Hippocampal formation (tissue), 2 donors: ENCODE data around the gene CACNA1A.
A peak's percentile ranks its signal among the peaks of the same experiment; 100 is the strongest.
"Not testable (repeated sequence)": the region's sequence is repeated elsewhere in the genome, so short reads cannot be mapped to it uniquely, and the experiment has no call there.

Experiments used
- DNase-seq, 2 donors: peaks; one replicate each; lab custom pipeline; 2025; lab: John Stamatoyannopoulos, UW

CACNA1A gene

GRCh38 chr19:13363954-13364353 lies 142.3 kb downstream of the CACNA1A start:
- no peak for DNase-seq

- DNase-seq: no peak
Observed at GRCh38 chr19:13363245-13363644, 143.0 kb downstream of the CACNA1A start.

GRCh38 chr19:13362668-13363067 lies 143.6 kb downstream of the CACNA1A start:
- no peak for DNase-seq

- DNase-seq: not testable (repeated sequence)
Observed at GRCh38 chr19:13361726-13362125, 144.6 kb downstream of the CACNA1A start.

GRCh38 chr19:13356686-13357280 lies 149.5 kb downstream of the CACNA1A start:
- DNase-seq: no peak

GRCh38 chr19:13356185-13356584 lies 150.1 kb downstream of the CACNA1A start:
- no peak for DNase-seq

- no peak for DNase-seq
Observed at GRCh38 chr19:13355356-13355755, 150.9 kb downstream of the CACNA1A start.

GRCh38 chr19:13353625-13354024 lies 152.7 kb downstream of the CACNA1A start:
- DNase-seq: no peak

- no peak for DNase-seq
Observed at GRCh38 chr19:13350759-13351158, 155.5 kb downstream of the CACNA1A start.

- DNase-seq: no peak
Observed at GRCh38 chr19:13350072-13350471, 156.2 kb downstream of the CACNA1A start.

- DNase-seq: no peak
Observed at GRCh38 chr19:13347367-13347766, 158.9 kb downstream of the CACNA1A start.

GRCh38 chr19:13343514-13343913 lies 162.8 kb downstream of the CACNA1A start:
- DNase-seq: no peak

GRCh38 chr19:13342672-13343071 lies 163.6 kb downstream of the CACNA1A start:
- no peak for DNase-seq

GRCh38 chr19:13339869-13340268 lies 166.4 kb downstream of the CACNA1A start:
- DNase-seq: peak in 1 of 2 donors; percentile 3

GRCh38 chr19:13337181-13337580 lies 169.1 kb downstream of the CACNA1A start:
- DNase-seq: no peak

GRCh38 chr19:13334801-13335481 lies 171.3 kb downstream of the CACNA1A start:
- no peak for DNase-seq

GRCh38 chr19:13330285-13330684 lies 176.0 kb downstream of the CACNA1A start:
- no peak for DNase-seq

- no peak for DNase-seq
Observed at GRCh38 chr19:13329766-13330165, 176.5 kb downstream of the CACNA1A start.

- no peak for DNase-seq
Observed at GRCh38 chr19:13328241-13328640, 178.0 kb downstream of the CACNA1A start.

GRCh38 chr19:13319526-13319925 lies 186.8 kb downstream of the CACNA1A start:
- no peak for DNase-seq

- DNase-seq: peak in 1 of 2 donors; percentile 18
Observed at GRCh38 chr19:13318190-13318589, 188.1 kb downstream of the CACNA1A start.

- peak; percentile 10 to 27 for DNase-seq
Observed at GRCh38 chr19:13315495-13315894, 190.8 kb downstream of the CACNA1A start.

- no peak for DNase-seq
Observed at GRCh38 chr19:13314761-13315160, 191.5 kb downstream of the CACNA1A start.

GRCh38 chr19:13313875-13314274 lies 192.4 kb downstream of the CACNA1A start:
- no peak for DNase-seq
